Colonic mucosa (tissue), 4 donors: ENCODE data around the gene METTL23. TPM values are rescaled to one million over a fixed set of nuclear protein-coding genes. Genes with fewer than 3 reads are reported as not detected.
"Not testable (repeated sequence)": the region's sequence is repeated elsewhere in the genome, so short reads cannot be mapped to it uniquely, and the experiment has no call there.

Source experiments
- DNase-seq: peaks from one replicate; pipeline ENCODE4 v3.0.0-alpha.2; 2020
- H3K27ac ChIP-seq: fragments of 200-600 bp; one replicate; pipeline ENCODE4 v1.8.0; 2021
- H3K27me3 ChIP-seq: fragments of 200-600 bp; one replicate; pipeline ENCODE4 v1.8.0; 2021
- H3K36me3 ChIP-seq: fragments of 200-600 bp; one replicate; pipeline ENCODE4 v1.8.0; 2021
- H3K4me1 ChIP-seq: fragments of 200-600 bp; one replicate; pipeline ENCODE4 v1.8.0; 2021; ENCODE audit warnings: mild to moderate bottlenecking
- H3K4me3 ChIP-seq: fragments of 200-600 bp; one replicate; pipeline ENCODE4 v1.8.0; 2021
- H3K9ac ChIP-seq, 2 donors: one replicate each; pipeline ENCODE4 v1.7.0; 2013; ENCODE audit warnings: control low read depth in 2 of 2, low read depth in 2 of 2, low read length in 2 of 2
- H3K9me3 ChIP-seq: fragments of 200-600 bp; one replicate; pipeline ENCODE4 v1.8.0; 2021
- CTCF ChIP-seq: fragments of 200-600 bp; IDR thresholded peaks from one replicate; pipeline ENCODE4 v1.8.0; 2022; ENCODE audit warnings: antibody characterized with exemption, mild to moderate bottlenecking
- intact Hi-C: fragments of 100-400 bp; cut with DNase I; formaldehyde crosslinking; loops from one replicate; pipeline ENCODE4 v1.14.1; 2022
- total RNA-seq, 2 donors: library from RNA; stranded (reverse); fragmentation: NEBNext Ultra II Directional in 1 of 2; extraction: Animal tissue kit (Norgen Biotek cat#: 25700) in 1 of 2; gene quantifications; one replicate each; pipeline ENCODE4 v1.2.1, GENCODE V29; 2021
- donor health status: healthy.
- donor health status: DM: no; HTN: no; CAD: no.
- donor health status: DM: no; HTN: no; CAD: no.

Gene METTL23
- total RNA-seq, 2 donors from 2014 or later: 21.7 to 29.7 TPM

GRCh38 chr17:76709077-76709950 is 17.3 kb upstream of the METTL23 start:
- Histone ChIP-seq H3K4me3 (peak overlapping the region; percentile 53), H3K9ac (peak overlapping the region; percentile 35 to 66), H3K27ac (peak overlapping the region; percentile 74), H3K4me1 (no peaks in the 10 kb centered on the region), H3K36me3 (no peaks in the 10 kb centered on the region), H3K27me3 (no peaks in the 10 kb centered on the region), H3K9me3 (no peaks in the 10 kb centered on the region)
- peak; percentile 70 for DNase-seq
- intact Hi-C loops: no loop called here
- TF ChIP-seq CTCF: no peak

- DNase-seq: peak; percentile 53
- not testable (repeated sequence) for H3K36me3 ChIP-seq, H3K9me3 ChIP-seq, H3K27me3 ChIP-seq, H3K4me1 ChIP-seq
- peak overlapping the region; percentile 74 for H3K27ac ChIP-seq
- peak overlapping the region; percentile 53 for H3K4me3 ChIP-seq
- peak overlapping the region; percentile 35 to 66 for H3K9ac ChIP-seq
- intact Hi-C loops: loop anchor here (10.0 kb wide), 1 partner anchor 155 kb away; no protein-coding TSS in a partner anchor
Measured at GRCh38 chr17:76709951-76710862, 16.4 kb upstream of the METTL23 start.

GRCh38 chr17:76710863-76711611 is 15.6 kb upstream of the METTL23 start, which contains the start of gene MXRA7:
TSS of gene MXRA7 (minus strand) at chr17:76710965. CDS start at chr17:76710946, 19 bp downstream.
- peaks cover 6% of the 10 kb centered on the region for H3K4me1 ChIP-seq
- peaks cover under 1% of the 10 kb centered on the region for H3K36me3 ChIP-seq
- no peak for TF ChIP-seq CTCF
- peak; percentile 81 for DNase-seq
- peak within 1 kb of the TSS; percentile 66 for H3K9ac ChIP-seq
- no peaks in the 10 kb centered on the region for H3K9me3 ChIP-seq
- H3K4me3 ChIP-seq: peak within 1 kb of the TSS; percentile 53
- intact Hi-C loops: loop anchor here (10.0 kb wide), 1 partner anchor 156 kb away; no protein-coding TSS in a partner anchor
- H3K27me3 ChIP-seq: no peaks in the 10 kb centered on the region
- peak within 1 kb of the TSS; percentile 74 for H3K27ac ChIP-seq

- not testable (repeated sequence) for H3K36me3 ChIP-seq, H3K4me3 ChIP-seq, H3K9me3 ChIP-seq, H3K4me1 ChIP-seq, H3K27ac ChIP-seq, DNase-seq, H3K27me3 ChIP-seq, H3K9ac ChIP-seq
- intact Hi-C loops: loop anchor here (10.0 kb wide), 1 partner anchor 158 kb away; no protein-coding TSS in a partner anchor
Measured at GRCh38 chr17:76712321-76712720, 14.3 kb upstream of the METTL23 start.

GRCh38 chr17:76713765-76714164 is 12.9 kb upstream of the METTL23 start:
- Histone ChIP-seq H3K9ac (no peak overlapping the region), H3K36me3 (peaks cover 13% of the 10 kb centered on the region), H3K9me3 (no peaks in the 10 kb centered on the region), H3K27ac (no peak overlapping the region), H3K4me3 (no peak overlapping the region), H3K27me3 (no peaks in the 10 kb centered on the region), H3K4me1 (peaks cover 6% of the 10 kb centered on the region)
- intact Hi-C loops: loop anchor here (10.0 kb wide), 1 partner anchor 159 kb away; no protein-coding TSS in a partner anchor
- no peak for TF ChIP-seq CTCF
- DNase-seq: no peak
